ENCODE data around the gene EPN1. TPM values are rescaled to one million over a fixed set of nuclear protein-coding genes. Genes with fewer than 3 reads are reported as not detected.

The EPN1 gene
- total and polyA plus RNA-seq, 2 of the 13 experiments (the other 11 are each of a cell fraction or from before 2014, with no cell fraction given): 28.9 to 31.7 TPM

GRCh38 chr19:55640577-55641425 lies 34.2 kb upstream of the EPN1 start, which contains the start of gene ZNF580 (continued):
- TF ChIP-seq ZNF556 (CRISPR knock-in tag; IDR thresholded peaks at IDR 0.05; ENCODE audit: borderline replicate concordance) (peak; percentile 66; the same call in 1 of the 2 replicates), RCOR2 (CRISPR knock-in tag; IDR thresholded peaks at IDR 0.05) (no peak), ELF1 (CRISPR knock-in tag; IDR thresholded peaks at IDR 0.05) (no peak), ZNF121 (CRISPR knock-in tag; IDR thresholded peaks at IDR 0.05) (peak; percentile 37; the same call in 1 of the 2 replicates), TARDBP (CRISPR knock-in tag; IDR thresholded peaks at IDR 0.05) (no peak), HOXD1 (CRISPR knock-in tag; IDR thresholded peaks at IDR 0.05) (peak; percentile 68; the same call in 1 of the 2 replicates), GATAD2A (CRISPR knock-in tag; IDR thresholded peaks at IDR 0.05) (0 out of 2 replicates have a peak, but pooled peaks have one; percentile 11), ZNF83 (CRISPR knock-in tag; IDR thresholded peaks at IDR 0.05; ENCODE audit: borderline replicate concordance) (no peak), NFATC3 (CRISPR knock-in tag; IDR thresholded peaks at IDR 0.05) (0 out of 2 replicates have a peak, but pooled peaks have one; percentile 10), ZMAT5 (CRISPR knock-in tag; IDR thresholded peaks at IDR 0.05; ENCODE audit: borderline replicate concordance, low read depth) (0 out of 2 replicates have a peak, but pooled peaks have one; percentile 58), SOX5 (CRISPR knock-in tag; IDR thresholded peaks at IDR 0.05; ENCODE audit: borderline replicate concordance) (peak; percentile 8; the same call in 1 of the 2 replicates), ZNF746 (CRISPR knock-in tag; IDR thresholded peaks at IDR 0.05) (peak; percentile 45; the same call in 1 of the 2 replicates), TBX2 (CRISPR knock-in tag; IDR thresholded peaks at IDR 0.05; ENCODE audit: borderline replicate concordance) (no peak), CENPX (CRISPR knock-in tag; IDR thresholded peaks at IDR 0.05) (no peak), CHCHD3 (CRISPR knock-in tag; IDR thresholded peaks at IDR 0.05) (no peak), ZNF383 (CRISPR knock-in tag; IDR thresholded peaks at IDR 0.05; ENCODE audit: borderline replicate concordance) (no peak), PATZ1 (CRISPR knock-in tag; IDR thresholded peaks at IDR 0.05) (peak; percentile 87), GTF3A (CRISPR knock-in tag; conservative IDR thresholded peaks at IDR 0.05) (0 out of 2 replicates have a peak, but pooled peaks have one; percentile 84), HMGXB4 (CRISPR knock-in tag; IDR thresholded peaks at IDR 0.05; ENCODE audit: borderline replicate concordance in 1 of 2, low read depth in 1 of 2) (peak in 1 of 2 experiments; percentile 59; a peak in 1 of 4 replicates)
- TF ChIP-seq, protein P1, sequence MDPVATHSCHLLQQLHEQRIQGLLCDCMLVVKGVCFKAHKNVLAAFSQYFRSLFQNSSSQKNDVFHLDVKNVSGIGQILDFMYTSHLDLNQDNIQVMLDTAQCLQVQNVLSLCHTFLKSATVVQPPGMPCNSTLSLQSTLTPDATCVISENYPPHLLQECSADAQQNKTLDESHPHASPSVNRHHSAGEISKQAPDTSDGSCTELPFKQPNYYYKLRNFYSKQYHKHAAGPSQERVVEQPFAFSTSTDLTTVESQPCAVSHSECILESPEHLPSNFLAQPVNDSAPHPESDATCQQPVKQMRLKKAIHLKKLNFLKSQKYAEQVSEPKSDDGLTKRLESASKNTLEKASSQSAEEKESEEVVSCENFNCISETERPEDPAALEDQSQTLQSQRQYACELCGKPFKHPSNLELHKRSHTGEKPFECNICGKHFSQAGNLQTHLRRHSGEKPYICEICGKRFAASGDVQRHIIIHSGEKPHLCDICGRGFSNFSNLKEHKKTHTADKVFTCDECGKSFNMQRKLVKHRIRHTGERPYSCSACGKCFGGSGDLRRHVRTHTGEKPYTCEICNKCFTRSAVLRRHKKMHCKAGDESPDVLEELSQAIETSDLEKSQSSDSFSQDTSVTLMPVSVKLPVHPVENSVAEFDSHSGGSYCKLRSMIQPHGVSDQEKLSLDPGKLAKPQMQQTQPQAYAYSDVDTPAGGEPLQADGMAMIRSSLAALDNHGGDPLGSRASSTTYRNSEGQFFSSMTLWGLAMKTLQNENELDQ (CRISPR knock-in tag; IDR thresholded peaks at IDR 0.05; ENCODE audit: borderline replicate concordance): no peak
- TF ChIP-seq, protein P2, sequence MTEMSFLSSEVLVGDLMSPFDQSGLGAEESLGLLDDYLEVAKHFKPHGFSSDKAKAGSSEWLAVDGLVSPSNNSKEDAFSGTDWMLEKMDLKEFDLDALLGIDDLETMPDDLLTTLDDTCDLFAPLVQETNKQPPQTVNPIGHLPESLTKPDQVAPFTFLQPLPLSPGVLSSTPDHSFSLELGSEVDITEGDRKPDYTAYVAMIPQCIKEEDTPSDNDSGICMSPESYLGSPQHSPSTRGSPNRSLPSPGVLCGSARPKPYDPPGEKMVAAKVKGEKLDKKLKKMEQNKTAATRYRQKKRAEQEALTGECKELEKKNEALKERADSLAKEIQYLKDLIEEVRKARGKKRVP (CRISPR knock-in tag; IDR thresholded peaks at IDR 0.05): 0 out of 4 replicates have a peak, but pooled peaks of 1 of the 2 experiments have one; percentile 20
